HL-60/S4 (cell line): Measurements from ENCODE around the gene CCDC74B.
"Not testable (repeated sequence)": the region's sequence is repeated elsewhere in the genome, so short reads cannot be mapped to it uniquely, and the experiment has no call there.

ENCODE experiments used
- in situ Hi-C: fragments of 300-500 bp; cut with MboI; formaldehyde crosslinking; loops from 2 replicates; pipeline ENCODE4 v1.14.3; 2022; ENCODE audit warnings: low sequenced_read_pairs

The CCDC74B gene

GRCh38 chr2:130166611-130167010, 21.7 kb upstream of the CCDC74B start:
- in situ Hi-C loops, result not testable (repeated sequence)

GRCh38 chr2:130165293-130166016, 20.5 kb upstream of the CCDC74B start:
- in situ Hi-C loops, result no loop called here

GRCh38 chr2:130162968-130163367, 18.1 kb upstream of the CCDC74B start:
- in situ Hi-C loops, result no loop called here

GRCh38 chr2:130162486-130162885, 17.6 kb upstream of the CCDC74B start:
- in situ Hi-C loops, result not testable (repeated sequence)

GRCh38 chr2:130160838-130161705, 16.2 kb upstream of the CCDC74B start:
- in situ Hi-C loops, result not testable (repeated sequence)

- in situ Hi-C loops, result no loop called here
Observed at GRCh38 chr2:130160131-130160530, 15.2 kb upstream of the CCDC74B start.

GRCh38 chr2:130159376-130159775, 14.5 kb upstream of the CCDC74B start:
- in situ Hi-C loops, result not testable (repeated sequence)

GRCh38 chr2:130158631-130159030, 13.7 kb upstream of the CCDC74B start:
- in situ Hi-C loops, result no loop called here

GRCh38 chr2:130157825-130158514, 13.1 kb upstream of the CCDC74B start:
- in situ Hi-C loops, result not testable (repeated sequence)

GRCh38 chr2:130157354-130157753, 12.4 kb upstream of the CCDC74B start:
- in situ Hi-C loops, result not testable (repeated sequence)

- in situ Hi-C loops, result no loop called here
Observed at GRCh38 chr2:130156624-130157004, 11.7 kb upstream of the CCDC74B start.

GRCh38 chr2:130155956-130156623, 11.2 kb upstream of the CCDC74B start:
- in situ Hi-C loops, result not testable (repeated sequence)

GRCh38 chr2:130154773-130155765, 10.2 kb upstream of the CCDC74B start:
- in situ Hi-C loops, result no loop called here

- in situ Hi-C loops, result not testable (repeated sequence)
Observed at GRCh38 chr2:130154423-130154770, 9.5 kb upstream of the CCDC74B start.

GRCh38 chr2:130153721-130154422, 9.0 kb upstream of the CCDC74B start:
- in situ Hi-C loops, result not testable (repeated sequence)

GRCh38 chr2:130152816-130153595, 8.1 kb upstream of the CCDC74B start:
- in situ Hi-C loops, result no loop called here

GRCh38 chr2:130152136-130152815, 7.4 kb upstream of the CCDC74B start:
- in situ Hi-C loops, result not testable (repeated sequence)

- in situ Hi-C loops, result not testable (repeated sequence)
Observed at GRCh38 chr2:130151145-130151512, 6.2 kb upstream of the CCDC74B start.
